A673 (cell line): ENCODE measurements around the gene RAP2C. TPM values are rescaled to one million over a fixed set of nuclear protein-coding genes. Genes with fewer than 3 reads are reported as not detected.

Experiments used
- BruUV-seq: library from RNA; stranded (reverse); fragments of 400-500 nt; replicated peaks from 2 replicates; lab custom pipeline; 2021; lab: Mats Ljungman, UMichigan
- CTCF ChIA-PET: fragments of 300-600 bp; sonication (Branson Sonifier 250); formaldehyde crosslinking; loops from one replicate; lab custom pipeline; 2022; ENCODE audit warnings: antibody characterized with exemption; lab: Charles Lee
- POLR2A ChIA-PET: fragments of 300-600 bp; sonication (Branson Sonifier 250); formaldehyde crosslinking; loops from one replicate; lab custom pipeline; 2022; ENCODE audit warnings: antibody characterized with exemption; ENCODE audit not compliant: low non-redundant PET; lab: Charles Lee
- DNase-seq: peaks from one replicate; pipeline ENCODE4 v3.0.0-alpha.2; 2015; ENCODE audit warnings: low spot score
- H3K27ac ChIP-seq: fragments of 200-600 bp; sonication (generic); 2 replicates; pipeline ENCODE4 v1.5.1; 2016; ENCODE audit warnings: mixed run types, low read depth, mild to moderate bottlenecking, mixed read lengths, antibody characterized with exemption, low read length; ENCODE audit not compliant: poor library complexity, severe bottlenecking
- H3K27me3 ChIP-seq: fragments of 200-600 bp; sonication (generic); replicated peaks from 2 replicates; pipeline ENCODE4 v1.6.1; 2017; ENCODE audit warnings: mixed run types, low read depth, mild to moderate bottlenecking, mixed read lengths, antibody characterized with exemption, low read length; ENCODE audit not compliant: insufficient read depth, poor library complexity
- H3K36me3 ChIP-seq: fragments of 200-600 bp; sonication (generic); 2 replicates; pipeline ENCODE4 v1.6.1; 2016; ENCODE audit warnings: mixed run types, mild to moderate bottlenecking, mixed read lengths, antibody characterized with exemption, low read length; ENCODE audit not compliant: insufficient read depth, poor library complexity, severe bottlenecking
- H3K4me1 ChIP-seq: fragments of 200-600 bp; sonication (generic); 2 replicates; pipeline ENCODE4 v1.6.1; 2017; ENCODE audit warnings: mixed run types, mild to moderate bottlenecking, mixed read lengths, antibody characterized with exemption, low read length; ENCODE audit not compliant: insufficient read depth, poor library complexity, severe bottlenecking
- H3K4me3 ChIP-seq: fragments of 200-600 bp; sonication (generic); 2 replicates; pipeline ENCODE4 v1.5.1; 2016; ENCODE audit warnings: low read depth, mixed run types, mild to moderate bottlenecking, mixed read lengths, low read length; ENCODE audit not compliant: poor library complexity, severe bottlenecking
- H3K9me3 ChIP-seq: fragments of 200-600 bp; sonication (generic); 2 replicates; pipeline ENCODE4 v1.6.1; 2016; ENCODE audit warnings: mixed run types, low read depth, mild to moderate bottlenecking, mixed read lengths, antibody characterized with exemption, low read length; ENCODE audit not compliant: poor library complexity, severe bottlenecking
- CTCF ChIP-seq: fragments of 300-800, 200-600 bp; sonication (generic); conservative IDR thresholded peaks from 2 replicates; pipeline ENCODE4 v1.5.1; 2017; ENCODE audit warnings: low read depth, mild to moderate bottlenecking, antibody characterized with exemption, low read length, moderate library complexity, mixed read lengths
- EZH2 ChIP-seq: fragments of 200-600 bp; sonication (generic); IDR thresholded peaks from 2 replicates; pipeline ENCODE4 v1.6.1; 2017; ENCODE audit warnings: borderline replicate concordance, low read depth, mild to moderate bottlenecking, mixed read lengths, antibody characterized with exemption, low read length; ENCODE audit not compliant: poor library complexity, severe bottlenecking
- intact Hi-C: fragments of 100-400 bp; cut with micrococcal nuclease; formaldehyde crosslinking; loops from one replicate; pipeline ENCODE4 v1.10.0; 2022; ENCODE audit not compliant: unreplicated experiment
- total RNA-seq: library from RNA; stranded (reverse); gene quantifications from 2 replicates; pipeline ENCODE4 v1.2.3, GENCODE V29; 2021

RAP2C gene
- total RNA-seq, 1 experiment from 2014 or later: 21.4 TPM

- CTCF ChIA-PET: no interaction called here
- Histone ChIP-seq H3K4me1 (peaks cover 10% of the 10 kb centered on the region), H3K27ac (no peak overlapping the region), H3K9me3 (no peaks in the 10 kb centered on the region), H3K27me3 (no peaks in the 10 kb centered on the region), H3K4me3 (no peak overlapping the region), H3K36me3 (peaks cover 8% of the 10 kb centered on the region)
- no TSS peak for BruUV-seq
- POLR2A ChIA-PET: no interaction called here
- intact Hi-C loops: no loop called here
- TF ChIP-seq EZH2: no peak
- no peak for TF ChIP-seq CTCF
- DNase-seq: no peak
These were observed 4.7 kb downstream of the RAP2C start for GRCh38 chrX:132214518-132214917.

- DNase-seq: peak; percentile 84
These were observed 9.7 kb downstream of the RAP2C start for GRCh38 chrX:132209527-132209926.

GRCh38 chrX:132208422-132208821, 10.8 kb downstream of the RAP2C start:
- no peak for DNase-seq
- CTCF ChIA-PET: no interaction called here
- TF ChIP-seq EZH2 (no peak), CTCF (no peak)
- Histone ChIP-seq H3K4me3 (no peak overlapping the region), H3K36me3 (peaks cover 8% of the 10 kb centered on the region), H3K9me3 (no peaks in the 10 kb centered on the region), H3K4me1 (peaks cover 12% of the 10 kb centered on the region), H3K27ac (no peak overlapping the region), H3K27me3 (peaks cover 12% of the 10 kb centered on the region)
- intact Hi-C loops: no loop called here
- POLR2A ChIA-PET: interaction anchor here (0.5 kb wide), 1 partner anchor 9 kb away, joined by 3 read pairs; no protein-coding TSS in a partner anchor
- BruUV-seq: no TSS peak

More at GRCh38 chrX:132209527-132209926, 9.7 kb downstream of the RAP2C start:
- Histone ChIP-seq H3K27ac (no peak overlapping the region), H3K27me3 (peaks cover 12% of the 10 kb centered on the region), H3K4me3 (no peak overlapping the region), H3K4me1 (peaks cover 12% of the 10 kb centered on the region), H3K36me3 (peaks cover 8% of the 10 kb centered on the region), H3K9me3 (no peaks in the 10 kb centered on the region)
- TF ChIP-seq EZH2: no peak
- TF ChIP-seq CTCF: no peak
- ChIA-PET CTCF (no interaction called here), POLR2A (no interaction called here)
- no TSS peak for BruUV-seq
- intact Hi-C loops: no loop called here
